Stimulated activated CD8-positive, alpha-beta memory T cell treated with anti-CD3 and anti-CD28 coated beads, Interleukin-12 subunit alpha, Interleukin-12 subunit beta, amount 100 ng/mL, for 24 hours (primary cell): ENCODE data around the gene PTGR3.

Experiments
- DNase-seq: peaks from one replicate; pipeline ENCODE4 v3.0.0-alpha.2; 2020; ENCODE audit errors: extremely low read depth

Gene PTGR3

GRCh38 chr18:75214766-75215510, 6.0 kb upstream of the PTGR3 start:
- DNase-seq: no peak

- DNase-seq: no peak
Observed at GRCh38 chr18:75214332-75214690, 5.4 kb upstream of the PTGR3 start.

- no peak for DNase-seq
Observed at GRCh38 chr18:75213611-75214331, 4.8 kb upstream of the PTGR3 start.

GRCh38 chr18:75212751-75213090, 3.8 kb upstream of the PTGR3 start:
- no peak for DNase-seq

- DNase-seq: no peak
Observed at GRCh38 chr18:75211953-75212750, 3.2 kb upstream of the PTGR3 start.

GRCh38 chr18:75211626-75211952, 2.6 kb upstream of the PTGR3 start:
- DNase-seq: no peak

GRCh38 chr18:75211002-75211621, 2.2 kb upstream of the PTGR3 start:
- DNase-seq: no peak

- no peak for DNase-seq
Observed at GRCh38 chr18:75210274-75211001, 1.5 kb upstream of the PTGR3 start, which contains the start of gene TSHZ1. Gene TSHZ1, plus strand, starts transcription at chr18:75210797. Its CDS starts 1,080 bp downstream, at chr18:75211877.

GRCh38 chr18:75209951-75210258, 966 bp upstream of the PTGR3 start:
- no peak for DNase-seq

GRCh38 chr18:75208836-75209128, 157 bp downstream of the PTGR3 start:
- DNase-seq: no peak

GRCh38 chr18:75208155-75208835, 644 bp downstream of the PTGR3 start:
- DNase-seq: no peak

GRCh38 chr18:75207310-75208154, 1.4 kb downstream of the PTGR3 start:
- no peak for DNase-seq

GRCh38 chr18:75206452-75207309, 2.3 kb downstream of the PTGR3 start:
- no peak for DNase-seq

- no peak for DNase-seq
Observed at GRCh38 chr18:75205514-75206132, 3.3 kb downstream of the PTGR3 start.

GRCh38 chr18:75204732-75205513, 4.0 kb downstream of the PTGR3 start:
- DNase-seq: no peak

- no peak for DNase-seq
Observed at GRCh38 chr18:75204269-75204731, 4.6 kb downstream of the PTGR3 start.

GRCh38 chr18:75203416-75204268, 5.3 kb downstream of the PTGR3 start:
- DNase-seq: no peak
